ENCODE measurements around the gene INSYN2A. TPM values are rescaled to one million over a fixed set of nuclear protein-coding genes. Genes with fewer than 3 reads are reported as not detected.

Gene INSYN2A
- total and polyA plus RNA-seq, 2 donors from 2014 or later, result 0.28 TPM; not detected in 1

GRCh38 chr10:127151981-127152699 is 44.3 kb downstream of the INSYN2A start:
- TF ChIP-seq, protein P1, sequence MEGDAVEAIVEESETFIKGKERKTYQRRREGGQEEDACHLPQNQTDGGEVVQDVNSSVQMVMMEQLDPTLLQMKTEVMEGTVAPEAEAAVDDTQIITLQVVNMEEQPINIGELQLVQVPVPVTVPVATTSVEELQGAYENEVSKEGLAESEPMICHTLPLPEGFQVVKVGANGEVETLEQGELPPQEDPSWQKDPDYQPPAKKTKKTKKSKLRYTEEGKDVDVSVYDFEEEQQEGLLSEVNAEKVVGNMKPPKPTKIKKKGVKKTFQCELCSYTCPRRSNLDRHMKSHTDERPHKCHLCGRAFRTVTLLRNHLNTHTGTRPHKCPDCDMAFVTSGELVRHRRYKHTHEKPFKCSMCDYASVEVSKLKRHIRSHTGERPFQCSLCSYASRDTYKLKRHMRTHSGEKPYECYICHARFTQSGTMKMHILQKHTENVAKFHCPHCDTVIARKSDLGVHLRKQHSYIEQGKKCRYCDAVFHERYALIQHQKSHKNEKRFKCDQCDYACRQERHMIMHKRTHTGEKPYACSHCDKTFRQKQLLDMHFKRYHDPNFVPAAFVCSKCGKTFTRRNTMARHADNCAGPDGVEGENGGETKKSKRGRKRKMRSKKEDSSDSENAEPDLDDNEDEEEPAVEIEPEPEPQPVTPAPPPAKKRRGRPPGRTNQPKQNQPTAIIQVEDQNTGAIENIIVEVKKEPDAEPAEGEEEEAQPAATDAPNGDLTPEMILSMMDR (IDR thresholded peaks at IDR 0.05; ENCODE audit: borderline replicate concordance, extremely low read depth, insufficient read depth), result no peak
- H3K9ac ChIP-seq (ENCODE audit: low read length in 3 of 3), result no peak overlapping the region
- H3K27me3 ChIP-seq (ENCODE audit: control insufficient read depth, insufficient read depth, low read length), result no peaks in the 10 kb centered on the region
- no peak overlapping the region for H3K4me3 ChIP-seq (ENCODE audit: low read length in 3 of 3)
- no peaks in the 10 kb centered on the region for H3K9me3 ChIP-seq (ENCODE audit: control insufficient read depth in 2 of 3, insufficient read depth in 1 of 3, low read length in 3 of 3)
- no peak overlapping the region for H3K27ac ChIP-seq (ENCODE audit: low read depth in 2 of 2, low read length in 2 of 2)
- no peaks in the 10 kb centered on the region for H3K36me3 ChIP-seq (ENCODE audit: control insufficient read depth in 2 of 3, insufficient read depth in 3 of 3, low read length in 3 of 3)
- FAIRE-seq (no peak), DNase-seq (no peak)
- peaks cover 0 to 4% (median 0%) of the 10 kb centered on the region in 3 donors for H3K4me1 ChIP-seq (ENCODE audit: control insufficient read depth in 2 of 3, insufficient read depth in 2 of 3, low read depth in 1 of 3, low read length in 3 of 3)
- intact Hi-C loops (cut with DNase I), result no loop called here

DNA sequence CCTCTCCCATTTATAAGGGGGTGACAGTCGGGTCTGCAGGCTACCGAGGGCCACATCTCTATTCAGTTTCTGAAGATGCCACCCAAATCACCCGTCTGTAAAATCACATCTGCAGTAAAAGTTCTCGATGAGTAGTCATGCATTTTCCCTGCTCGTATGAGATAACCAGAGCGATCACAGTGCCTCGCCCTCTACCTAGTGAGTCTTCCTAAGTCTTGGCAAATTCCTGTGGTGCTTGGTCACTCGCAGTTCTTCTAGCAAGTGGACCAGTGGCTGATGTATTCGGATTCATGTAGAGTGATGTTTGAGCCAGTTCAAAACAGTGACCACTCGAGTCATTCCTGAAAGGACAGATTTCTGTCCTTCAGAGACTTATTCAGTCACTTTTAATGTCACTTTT is 44.9 kb downstream of the INSYN2A start:
- Histone ChIP-seq H3K27me3 (ENCODE audit: control insufficient read depth, insufficient read depth, low read length) (no peaks in the 10 kb centered on the region), H3K4me3 (ENCODE audit: low read length in 3 of 3) (no peak overlapping the region), H3K4me1 (ENCODE audit: control insufficient read depth in 2 of 3, insufficient read depth in 2 of 3, low read depth in 1 of 3, low read length in 3 of 3) (peaks cover 0 to 2% (median 0%) of the 10 kb centered on the region in 3 donors), H3K36me3 (ENCODE audit: control insufficient read depth in 2 of 3, insufficient read depth in 3 of 3, low read length in 3 of 3) (no peaks in the 10 kb centered on the region), H3K9ac (ENCODE audit: low read length in 3 of 3) (no peak overlapping the region), H3K9me3 (ENCODE audit: control insufficient read depth in 2 of 3, insufficient read depth in 1 of 3, low read length in 3 of 3) (no peaks in the 10 kb centered on the region), H3K27ac (ENCODE audit: low read depth in 2 of 2, low read length in 2 of 2) (no peak overlapping the region)
- TF ChIP-seq, protein P1 (IDR thresholded peaks at IDR 0.05; ENCODE audit: borderline replicate concordance, extremely low read depth, insufficient read depth), result no peak
- no peak for DNase-seq
- intact Hi-C loops (cut with DNase I), result no loop called here
- no peak for FAIRE-seq

DNA sequence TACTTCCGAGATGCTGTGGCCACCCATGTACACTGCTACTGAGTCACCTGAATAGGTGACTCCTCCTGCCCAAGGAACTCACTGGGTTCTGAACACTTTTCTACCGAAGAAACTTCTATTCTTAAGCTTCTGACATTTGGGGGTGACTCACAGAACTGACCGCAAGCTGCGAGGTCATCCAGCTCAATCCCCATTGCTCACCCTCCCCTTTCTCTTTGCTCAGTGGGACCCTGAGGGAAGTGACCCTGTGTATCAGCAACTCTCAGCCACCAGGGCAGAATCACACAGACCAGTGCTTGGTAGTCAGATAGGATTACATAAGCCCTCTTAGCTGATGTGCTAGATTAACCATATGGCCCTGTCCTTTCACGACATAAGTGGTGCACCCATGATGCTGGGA is 46.3 kb downstream of the INSYN2A start:
- intact Hi-C loops (cut with DNase I), result no loop called here
- Histone ChIP-seq H3K4me1 (ENCODE audit: control insufficient read depth in 2 of 3, insufficient read depth in 2 of 3, low read depth in 1 of 3, low read length in 3 of 3) (no peaks in the 10 kb centered on the region), H3K27ac (ENCODE audit: low read depth in 2 of 2, low read length in 2 of 2) (no peak overlapping the region), H3K9me3 (ENCODE audit: control insufficient read depth in 2 of 3, insufficient read depth in 1 of 3, low read length in 3 of 3) (no peaks in the 10 kb centered on the region), H3K9ac (ENCODE audit: low read length in 3 of 3) (no peak overlapping the region), H3K4me3 (ENCODE audit: low read length in 3 of 3) (no peak overlapping the region), H3K36me3 (ENCODE audit: control insufficient read depth in 2 of 3, insufficient read depth in 3 of 3, low read length in 3 of 3) (no peaks in the 10 kb centered on the region), H3K27me3 (ENCODE audit: control insufficient read depth, insufficient read depth, low read length) (no peaks in the 10 kb centered on the region)
- TF ChIP-seq, protein P1 (IDR thresholded peaks at IDR 0.05; ENCODE audit: borderline replicate concordance, extremely low read depth, insufficient read depth), result no peak
- FAIRE-seq, result no peak
- no peak for DNase-seq

Data from kidney (tissue), 14 donors.